Measurements from ENCODE around the gene RTL10. TPM values are rescaled to one million over a fixed set of nuclear protein-coding genes. Genes with fewer than 3 reads are reported as not detected.

The RTL10 gene
- total and polyA plus RNA-seq, 2 of the 4 experiments (the other 2 are of a cell fraction): 8.6 to 12.1 TPM

GRCh38 chr22:19868773-19869471 is 14.2 kb upstream of the RTL10 start:
- H3K4ac ChIP-seq (ENCODE audit: low read depth, low read length): no peak overlapping the region
- peak overlapping the region; percentile 17 for H2AK9ac ChIP-seq (replicated peaks; ENCODE audit: low read depth, low read length, poor library complexity)
- H2AFZ ChIP-seq (replicated peaks; ENCODE audit: low read length, poor library complexity): peak overlapping the region; percentile 43
- H3K23ac ChIP-seq (ENCODE audit: low read depth, low read length): no peak overlapping the region
- BruUV-seq (replicated peaks): no TSS peak
- no peak overlapping the region for H3K4me2 ChIP-seq (ENCODE audit: low read depth, low read length)
- H3K56ac ChIP-seq (ENCODE audit: extremely low read depth, insufficient read depth, low read length): no peak overlapping the region
- H3K9me3 ChIP-seq (ENCODE audit: control insufficient read depth, insufficient read depth, low read length): no peaks in the 10 kb centered on the region
- no peak overlapping the region for H2BK5ac ChIP-seq (ENCODE audit: low read depth, low read length, poor library complexity, severe bottlenecking)
- TF ChIP-seq MXI1 (IDR thresholded peaks at IDR 0.05; ENCODE audit: borderline replicate concordance, low read depth, low read length): no peak
- TF ChIP-seq USF2 (IDR thresholded peaks at IDR 0.05; ENCODE audit: low read depth, low read length): no peak
- TF ChIP-seq NFE2L2 (IDR thresholded peaks at IDR 0.05; ENCODE audit: low read depth, low read length): no peak
- no peak overlapping the region for H2BK15ac ChIP-seq (ENCODE audit: low read depth, low read length)
- DNase-seq (no peak), ATAC-seq (ENCODE audit: low read depth) (no peak)
- WGBS, 2 experiments (ENCODE audit: extremely low coverage in 2 of 2, insufficient read length in 1 of 2): 86% methylated on average over 11 of the region's 23 CpGs; no CpG with 5 or more reads in 1 of the 2 experiments
- no peak overlapping the region for H4K5ac ChIP-seq (ENCODE audit: low read depth, low read length)
- in situ Hi-C loops (cut with MboI; ENCODE audit: low sequenced_read_pairs) (no loop called here), intact Hi-C loops (cut with micrococcal nuclease) (no loop called here), dilution Hi-C loops (cut with HindIII; ENCODE audit: low sequenced_read_pairs, unreplicated experiment) (no loop called here)
- H3K79me1 ChIP-seq (ENCODE audit: low read depth in 1 of 2, low read length in 2 of 2): no peaks in the 10 kb centered on the region
- H3K27ac ChIP-seq (ENCODE audit: insufficient read depth, low read length): no peak overlapping the region
- H4K8ac ChIP-seq (ENCODE audit: low read depth in 2 of 2, low read length in 2 of 2): no peak overlapping the region
- no peak overlapping the region for H3K4me3 ChIP-seq (ENCODE audit: insufficient read depth, low read depth, low read length)
- no peak overlapping the region for H2BK20ac ChIP-seq (ENCODE audit: low read depth, low read length)
- CTCF ChIA-PET: no interaction called here
- H2BK120ac ChIP-seq (ENCODE audit: low read depth, low read length): no peak overlapping the region
- no peaks in the 10 kb centered on the region for H3K4me1 ChIP-seq (ENCODE audit: control insufficient read depth, insufficient read depth, low read length)
- no peak overlapping the region for H3K18ac ChIP-seq (ENCODE audit: low read depth, low read length)
- H3K27me3 ChIP-seq (ENCODE audit: control insufficient read depth, insufficient read depth, low read length): no peaks in the 10 kb centered on the region
- H3K14ac ChIP-seq (replicated peaks; ENCODE audit: low read depth, low read length): no peak overlapping the region
- no peak overlapping the region for H4K91ac ChIP-seq (ENCODE audit: insufficient read depth, low read depth, low read length)
- H3K36me3 ChIP-seq (ENCODE audit: control insufficient read depth, insufficient read depth, low read length): peaks cover 1% of the 10 kb centered on the region; the same call in 1 of the 2 replicates
- POLR2A ChIA-PET (ENCODE audit: unreplicated experiment): no interaction called here
- 0 out of 2 replicates have a peak overlapping the region, but pooled peaks have one; percentile 30 for H2AK5ac ChIP-seq (ENCODE audit: low read depth, low read length)
- no peak overlapping the region for H3K9ac ChIP-seq (ENCODE audit: low read depth, low read length)
- H4K20me1 ChIP-seq (ENCODE audit: insufficient read depth, low read length): no peaks in the 10 kb centered on the region
- 0 out of 2 replicates have a peak, but pooled peaks cover 2% of the 10 kb centered on the region for H3K9me1 ChIP-seq (ENCODE audit: insufficient read depth, low read length)
